Stimulated activated CD4-positive, alpha-beta T cell treated with anti-CD3 and anti-CD28 coated beads, Interleukin-2, amount 100 ng/mL, for 48 hours (primary cell): ENCODE results near the gene CLCNKA.
"Not testable (repeated sequence)": the region's sequence is repeated elsewhere in the genome, so short reads cannot be mapped to it uniquely, and the experiment has no call there.

Experiments
- DNase-seq, 2 donors: peaks; one replicate each; pipeline ENCODE4 v3.0.0-alpha.2; 2020

Gene CLCNKA

DNA sequence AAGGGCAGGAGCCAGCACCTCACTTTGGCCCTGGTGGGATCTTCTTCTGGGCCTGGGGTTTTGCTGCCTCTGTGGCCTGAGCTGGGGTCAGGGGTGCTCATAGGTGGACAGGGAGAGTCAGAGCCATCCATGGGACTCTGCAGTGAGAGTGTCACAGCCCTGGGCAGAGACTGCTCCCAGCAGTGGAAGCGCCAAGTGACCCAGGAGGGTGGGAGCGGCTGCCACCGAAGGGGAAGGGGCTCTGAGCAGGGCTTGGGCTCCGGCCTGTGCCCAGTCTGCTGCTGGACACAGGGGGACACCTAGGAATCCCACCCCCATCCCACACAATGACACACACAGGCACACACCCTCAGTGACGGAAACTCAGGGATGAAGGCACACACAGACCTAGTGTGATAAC lies 22.1 kb downstream of the CLCNKA start:
- DNase-seq, result no peak

DNA sequence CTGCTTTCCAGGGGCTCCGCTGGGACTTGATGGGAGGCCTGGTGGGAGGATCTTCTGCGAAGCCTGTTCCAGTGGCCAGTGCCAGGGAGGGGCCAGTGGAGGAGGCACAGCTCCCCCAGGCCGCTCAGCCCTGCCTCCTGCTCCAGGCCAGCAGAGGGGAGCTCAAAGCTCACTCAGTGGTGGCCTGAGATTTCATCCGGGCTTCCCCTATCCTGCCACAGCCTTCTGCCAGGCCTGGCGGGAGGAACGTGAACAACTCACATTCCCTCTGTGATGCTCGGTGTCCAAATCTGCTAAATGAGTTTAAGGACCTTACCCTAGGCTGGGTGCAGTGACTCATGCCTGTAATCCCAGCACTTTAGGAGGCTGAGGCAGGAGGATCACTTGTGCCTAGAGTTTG lies 25.0 kb downstream of the CLCNKA start:
- DNase-seq, result no peak

DNA sequence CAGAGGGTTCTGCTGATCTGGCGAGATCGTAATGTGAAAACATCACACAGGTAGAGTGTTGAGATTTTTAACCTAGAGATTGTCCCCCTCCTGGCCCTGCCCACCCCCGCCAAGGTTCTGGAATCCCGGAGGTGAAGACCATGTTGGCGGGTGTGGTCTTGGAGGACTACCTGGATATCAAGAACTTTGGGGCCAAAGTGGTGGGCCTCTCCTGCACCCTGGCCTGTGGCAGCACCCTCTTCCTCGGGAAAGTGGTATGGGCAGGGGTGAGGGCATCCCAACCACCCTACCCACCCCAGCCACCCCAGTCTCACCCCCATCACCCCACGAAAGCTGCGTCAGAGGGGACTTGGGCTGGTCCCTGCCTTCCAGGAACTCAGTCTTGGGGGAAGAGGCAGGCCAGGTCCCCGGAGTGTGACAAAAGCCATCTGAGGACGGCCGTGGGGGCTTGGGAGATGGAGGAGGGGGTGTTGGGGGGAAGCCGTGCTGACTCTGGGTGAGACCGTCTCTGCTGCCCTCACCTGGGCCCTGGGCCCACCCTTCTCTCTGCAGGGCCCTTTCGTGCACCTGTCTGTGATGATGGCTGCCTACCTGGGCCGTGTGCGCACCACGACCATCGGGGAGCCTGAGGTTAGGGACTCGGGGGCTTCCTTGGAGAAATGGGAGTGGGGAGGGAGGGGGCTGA lies 26.1 kb downstream of the CLCNKA start:
- DNase-seq, result no peak

DNA sequence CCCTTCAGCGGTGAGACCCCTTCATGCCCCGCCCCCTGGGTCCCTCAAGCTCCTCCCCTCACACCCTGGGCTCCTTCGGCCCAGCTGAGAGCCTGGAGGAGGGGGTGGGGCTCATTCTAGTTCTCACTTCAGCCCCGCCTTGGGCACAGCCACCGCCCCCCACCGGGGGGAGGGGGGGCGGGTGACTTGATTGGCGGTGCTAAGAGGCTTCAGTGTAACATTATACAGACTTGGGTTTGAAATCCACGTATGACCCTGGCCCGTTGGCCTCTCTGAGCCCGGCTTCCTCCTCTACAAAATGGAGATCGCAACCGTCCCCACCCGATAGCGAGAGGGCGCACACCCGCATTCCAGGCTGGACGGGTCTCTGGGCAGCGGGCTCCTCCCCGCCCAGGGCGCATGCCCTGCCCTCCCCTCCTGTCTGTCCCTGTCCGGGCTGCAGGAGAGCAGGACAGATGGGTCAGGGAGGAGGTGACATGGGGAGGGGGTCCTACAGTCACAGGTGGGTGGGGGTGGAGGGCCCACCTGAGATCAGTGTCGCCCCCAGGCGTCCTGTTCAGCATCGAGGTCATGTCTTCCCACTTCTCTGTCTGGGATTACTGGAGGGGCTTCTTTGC lies 26.8 kb downstream of the CLCNKA start:
- DNase-seq, result peak in 1 of 2 donors; percentile 16

DNA sequence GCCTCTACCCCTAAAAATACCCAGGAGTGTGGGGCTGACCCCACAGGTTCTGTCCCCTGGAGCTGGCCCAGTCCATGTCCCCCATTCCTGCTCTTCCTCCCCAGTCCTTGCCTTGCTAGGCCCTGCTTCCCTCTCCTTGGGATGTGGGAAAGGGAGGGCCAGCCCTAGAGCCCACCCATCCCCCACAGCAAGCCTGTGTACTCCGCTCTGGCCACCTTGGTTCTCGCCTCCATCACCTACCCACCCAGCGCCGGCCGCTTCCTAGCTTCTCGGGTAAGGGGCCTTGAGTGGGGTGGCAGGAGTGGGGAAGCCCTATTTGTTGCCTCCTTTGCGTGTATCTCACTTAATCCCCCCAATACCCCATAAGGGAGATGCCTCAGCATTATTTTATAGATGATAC lies 28.5 kb downstream of the CLCNKA start:
- no peak for DNase-seq

DNA sequence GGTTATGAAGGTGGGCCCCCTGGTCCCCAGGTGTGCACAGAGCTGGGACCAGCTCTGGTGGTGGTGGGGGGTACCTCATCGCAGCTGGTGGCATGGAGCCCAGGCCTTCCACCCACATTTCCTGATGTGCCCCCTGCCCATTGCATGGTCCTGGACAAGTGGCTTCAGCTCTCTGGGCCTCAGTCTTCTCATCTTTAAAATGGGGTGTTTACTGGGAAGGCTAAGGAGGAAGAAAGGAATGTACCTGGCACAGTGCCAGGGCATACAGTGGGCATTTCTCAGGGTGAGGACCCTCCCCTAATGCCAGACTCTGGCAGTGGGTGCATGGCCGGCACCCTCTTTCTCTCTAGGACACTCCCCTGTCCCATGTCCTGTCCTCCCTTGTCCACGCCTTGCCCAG lies 29.2 kb downstream of the CLCNKA start:
- DNase-seq, result no peak

DNA sequence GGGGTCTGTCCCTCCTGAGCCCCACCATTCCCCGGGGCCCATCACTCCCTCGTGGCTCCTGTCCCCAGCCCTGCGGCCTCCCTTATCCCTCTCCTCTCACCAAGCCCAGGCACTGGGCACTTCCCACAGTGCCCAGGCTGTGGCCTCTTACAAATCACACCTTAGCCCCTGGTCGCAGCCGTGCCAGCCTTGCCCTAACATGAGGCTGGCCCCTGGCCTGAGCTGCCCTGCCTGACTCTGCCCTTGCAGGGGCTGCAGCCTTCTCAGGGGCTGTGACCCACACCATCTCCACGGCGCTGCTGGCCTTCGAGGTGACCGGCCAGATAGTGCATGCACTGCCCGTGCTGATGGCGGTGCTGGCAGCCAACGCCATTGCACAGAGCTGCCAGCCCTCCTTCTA lies 30.1 kb downstream of the CLCNKA start:
- not testable (repeated sequence) for DNase-seq

DNA sequence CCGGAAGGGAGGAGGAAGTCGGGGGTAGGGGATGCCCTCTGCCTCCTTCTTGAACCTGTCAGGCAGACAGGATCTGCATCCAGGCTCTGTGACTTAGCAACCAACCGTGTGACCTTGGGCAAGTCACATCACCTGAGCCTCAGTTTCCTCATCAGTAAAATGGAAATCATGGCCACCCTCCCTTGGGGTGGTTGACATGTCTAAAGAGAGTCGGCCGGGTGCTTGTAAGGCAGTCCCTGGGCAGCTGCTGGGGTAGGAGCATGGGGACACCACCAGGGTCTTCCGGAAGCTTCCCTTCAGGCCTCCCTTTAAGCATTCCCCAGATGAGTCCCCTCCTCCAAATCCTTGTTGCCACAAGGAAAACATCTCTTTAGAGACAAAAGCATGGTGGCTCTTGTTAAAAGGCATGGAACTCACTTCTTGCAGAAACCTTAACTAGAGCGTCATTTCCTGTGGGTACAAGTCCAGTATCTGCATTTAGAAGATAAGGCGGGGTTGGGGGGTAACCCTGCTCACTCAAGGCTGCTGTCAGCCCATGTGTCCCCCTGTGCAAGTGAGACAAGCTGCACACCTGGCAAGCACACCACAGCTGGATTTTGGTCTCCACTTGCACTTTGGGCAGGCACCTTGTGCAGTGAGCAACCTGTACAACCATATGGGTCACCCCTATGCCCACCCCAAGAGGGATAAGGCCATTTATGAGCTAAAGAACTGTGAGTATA lies 32.1 kb downstream of the CLCNKA start:
- no peak for DNase-seq

DNA sequence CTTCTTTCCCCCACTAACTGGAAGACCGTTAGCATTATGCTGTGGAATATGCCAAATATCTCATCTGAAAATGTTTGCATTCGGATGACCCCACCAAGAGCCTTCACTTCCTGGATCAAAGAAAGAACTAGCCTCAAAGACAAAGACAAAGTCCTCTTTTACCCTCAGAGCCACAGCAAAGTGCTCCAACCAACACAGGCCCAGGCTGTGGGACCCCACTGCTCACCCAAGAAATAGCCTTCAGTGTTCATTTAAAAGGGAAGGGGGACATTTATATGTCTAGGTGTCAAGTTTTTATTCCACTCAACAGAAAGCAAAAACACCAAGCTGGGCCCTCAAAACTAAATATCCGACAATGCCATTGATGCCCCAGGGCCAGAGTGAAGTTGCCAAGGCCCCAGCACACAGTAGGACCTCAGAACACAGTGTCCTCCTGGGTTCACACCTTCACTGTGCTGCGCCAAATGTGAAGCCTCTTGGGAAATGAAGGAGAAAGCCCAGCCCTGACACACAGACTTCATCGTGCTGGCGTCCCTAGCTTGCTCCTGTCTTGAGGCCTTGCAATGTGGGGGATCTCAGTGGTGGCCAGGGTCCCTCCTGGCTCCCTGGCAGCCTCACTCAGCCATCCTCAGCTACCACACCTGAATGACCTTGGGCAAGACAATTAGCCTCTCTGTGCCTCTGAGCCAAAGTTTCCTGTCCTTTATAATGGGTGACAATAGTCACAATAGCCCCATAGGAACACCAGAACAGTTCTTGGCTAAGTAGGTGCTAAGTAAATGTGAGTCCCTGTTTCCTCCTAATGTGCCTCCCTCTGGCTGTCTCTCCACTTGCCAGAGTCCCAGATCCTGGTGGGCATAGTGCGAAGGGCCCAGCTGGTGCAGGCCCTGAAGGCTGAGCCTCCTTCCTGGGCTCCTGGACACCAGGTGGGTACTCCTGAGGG lies 33.0 kb downstream of the CLCNKA start:
- no peak for DNase-seq

DNA sequence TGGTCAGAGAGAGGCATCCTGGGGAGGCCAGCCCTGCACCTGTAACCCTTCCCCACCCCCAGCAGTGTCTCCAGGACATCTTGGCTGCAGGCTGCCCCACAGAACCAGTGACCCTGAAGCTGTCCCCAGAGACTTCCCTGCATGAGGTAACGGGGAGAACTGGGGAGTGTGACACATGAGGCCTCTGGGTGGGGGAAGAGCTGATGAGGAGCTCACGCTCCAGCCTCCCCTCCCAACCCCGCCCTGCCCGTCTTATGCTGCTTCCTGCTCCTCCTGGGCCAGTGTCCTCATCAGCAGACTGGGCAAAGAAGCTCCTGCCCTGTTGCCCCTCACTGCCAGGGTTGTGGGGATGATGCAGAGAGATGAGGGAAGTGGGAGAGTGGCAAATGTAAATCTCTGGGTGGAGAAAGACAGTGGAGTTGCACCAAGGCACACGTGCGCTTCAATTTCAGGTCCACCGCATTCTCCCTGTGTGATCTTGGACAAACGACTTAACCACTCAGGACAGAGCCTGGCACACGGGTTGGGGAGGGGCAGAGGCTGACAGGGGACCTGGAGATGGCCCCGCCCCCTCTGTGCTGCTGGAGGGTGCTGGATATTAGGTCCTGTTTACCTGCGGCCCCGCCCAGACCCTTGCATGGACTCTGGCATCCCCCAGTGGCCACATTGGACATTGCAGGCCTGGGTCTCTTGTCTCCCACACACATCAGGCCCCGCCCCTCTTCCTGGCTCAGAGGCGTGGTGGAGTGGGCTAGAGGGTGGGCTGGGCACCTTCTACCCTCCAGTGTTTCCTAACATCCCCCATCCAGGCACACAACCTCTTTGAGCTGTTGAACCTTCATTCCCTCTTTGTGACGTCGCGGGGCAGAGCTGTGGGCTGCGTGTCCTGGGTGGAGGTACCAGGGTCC lies 34.0 kb downstream of the CLCNKA start:
- DNase-seq, result peak; percentile 66 to 87

DNA sequence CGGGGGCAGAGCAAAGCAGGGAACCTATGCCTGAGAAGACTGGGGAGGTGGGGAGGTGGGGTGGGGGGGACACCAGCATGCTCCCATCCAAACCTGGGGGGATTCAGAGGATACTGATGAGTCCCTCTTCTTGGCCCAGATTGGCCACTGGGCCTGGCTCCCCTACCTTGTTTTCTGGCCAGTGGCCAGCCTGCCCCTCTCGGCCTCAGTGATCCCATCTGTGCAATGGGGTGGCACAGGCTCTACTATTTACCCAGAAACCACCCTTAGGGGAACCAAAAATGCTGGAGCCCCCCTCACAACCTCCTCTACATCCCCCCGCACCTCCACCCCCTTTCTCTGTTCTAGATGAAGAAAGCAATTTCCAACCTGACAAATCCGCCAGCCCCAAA lies 34.7 kb downstream of the CLCNKA start:
- DNase-seq, result not testable (repeated sequence)

DNA sequence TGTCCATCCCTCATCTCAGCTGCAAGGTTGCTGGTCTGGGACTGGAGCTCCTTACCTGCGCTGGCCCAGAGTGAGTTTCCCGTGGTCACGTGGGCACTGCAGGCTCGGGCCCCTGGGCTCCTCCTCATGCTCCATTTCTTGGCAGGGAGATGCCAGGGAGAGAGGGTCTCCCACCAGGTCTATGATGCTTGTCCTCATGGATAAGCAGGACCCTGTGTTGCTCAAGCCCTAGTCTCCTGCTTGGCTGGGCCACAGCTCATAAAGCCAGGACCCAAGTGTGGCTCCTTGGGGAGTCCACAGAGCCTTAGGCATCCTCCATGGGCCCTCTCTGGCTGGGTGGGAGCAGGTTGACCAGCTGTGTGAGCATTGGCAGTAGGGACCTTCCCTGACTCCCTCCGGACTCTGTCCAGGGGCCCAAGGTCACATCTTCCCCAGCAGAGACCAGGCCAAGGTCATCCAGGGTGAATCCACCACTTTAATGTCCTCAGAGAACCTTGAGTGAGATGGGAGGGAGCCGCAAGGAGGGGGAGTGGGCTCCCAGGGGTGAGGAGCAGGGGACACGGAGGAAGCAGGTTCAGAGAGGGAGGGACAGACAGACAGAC lies 35.6 kb downstream of the CLCNKA start:
- DNase-seq, result not testable (repeated sequence)

DNA sequence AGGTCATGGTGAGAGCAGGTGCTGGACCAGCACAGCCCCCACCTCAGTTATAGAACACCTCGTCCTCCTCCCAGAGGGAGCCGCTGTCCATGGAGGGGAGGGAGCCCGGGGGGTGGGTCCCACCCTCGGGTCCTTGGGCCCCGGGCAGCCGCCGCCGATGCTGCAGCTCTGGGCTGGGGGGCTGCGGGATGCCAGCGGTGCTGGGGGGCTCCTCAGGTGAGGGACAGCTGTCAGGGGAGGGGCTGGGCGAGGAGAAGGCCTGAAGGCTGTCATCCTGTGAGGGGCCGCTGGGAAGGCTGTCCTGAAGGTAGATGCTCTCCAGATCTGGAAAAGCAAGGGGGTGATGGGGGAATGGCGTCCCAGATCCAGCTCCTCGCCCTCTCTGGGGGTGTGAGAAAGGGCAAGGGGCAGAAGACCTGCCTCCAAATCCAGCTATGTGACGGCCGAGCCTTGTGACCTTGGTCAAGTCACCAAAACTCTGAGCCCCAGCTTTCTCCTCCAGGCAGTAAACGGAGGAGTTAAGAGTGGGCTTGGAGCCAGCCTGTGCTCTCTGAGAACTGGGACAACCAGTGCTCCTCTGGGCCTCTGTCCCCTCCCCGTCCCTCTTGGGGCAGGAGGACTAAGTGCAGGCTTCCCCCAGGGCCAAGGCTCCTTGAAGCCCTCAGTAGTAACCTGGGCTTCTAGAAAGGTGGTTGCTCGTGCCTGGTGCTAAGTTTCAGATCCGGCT lies 36.7 kb downstream of the CLCNKA start:
- DNase-seq, result not testable (repeated sequence)

DNA sequence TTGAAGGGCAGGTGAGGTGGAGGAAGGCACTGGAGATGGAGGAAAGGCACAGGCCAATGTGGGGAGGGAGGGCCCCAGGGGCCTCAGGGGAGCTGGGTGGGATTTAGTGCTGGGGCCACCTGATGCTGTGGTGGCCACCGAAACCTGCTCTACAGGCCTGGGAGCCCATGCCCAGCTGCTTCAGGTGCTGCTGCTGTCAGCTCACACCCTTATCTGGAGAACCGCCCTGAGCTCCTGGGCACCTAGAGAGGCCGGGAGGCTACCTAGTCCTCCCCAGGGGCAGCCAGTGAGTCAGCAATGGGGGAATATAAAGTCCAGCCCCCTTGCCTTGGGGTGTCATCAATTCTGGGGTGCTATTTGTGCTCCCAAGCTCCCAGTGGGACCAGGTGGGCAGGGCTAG lies 39.4 kb downstream of the CLCNKA start:
- DNase-seq, result no peak

DNA sequence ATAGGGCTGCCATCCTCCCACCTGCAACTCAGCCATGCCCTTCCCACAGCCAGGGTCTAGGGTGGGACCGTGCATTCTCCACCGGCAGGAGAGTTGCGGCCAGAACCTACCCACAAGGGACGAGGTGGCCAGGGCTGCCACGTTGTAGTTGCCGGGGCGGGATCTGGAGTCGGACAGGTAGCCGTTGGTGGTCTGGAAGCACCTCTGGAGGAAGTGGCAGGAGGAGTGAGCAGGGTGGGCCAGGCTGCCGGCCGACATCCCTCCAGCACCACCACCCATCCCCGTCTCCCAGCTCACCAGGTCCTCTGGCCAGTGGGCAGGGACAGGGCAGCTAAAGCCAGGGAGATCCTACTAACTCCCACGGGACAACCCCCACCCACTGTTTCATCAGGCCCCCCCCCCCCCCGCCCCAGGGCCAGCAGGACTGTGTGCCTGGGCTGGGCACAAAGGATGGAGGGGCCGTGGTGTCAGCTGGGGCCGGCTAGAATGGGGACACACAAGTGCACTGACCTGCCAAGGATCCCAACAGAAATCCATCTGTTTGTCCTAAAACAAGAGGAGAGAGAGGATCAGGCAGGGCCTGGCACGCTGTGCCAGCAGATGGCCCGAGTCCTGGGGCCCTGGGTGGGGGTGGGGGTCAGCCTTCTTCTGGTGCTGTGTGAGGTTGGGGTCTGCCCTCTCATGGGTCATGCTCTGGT lies 40.3 kb downstream of the CLCNKA start:
- DNase-seq, result not testable (repeated sequence)

DNA sequence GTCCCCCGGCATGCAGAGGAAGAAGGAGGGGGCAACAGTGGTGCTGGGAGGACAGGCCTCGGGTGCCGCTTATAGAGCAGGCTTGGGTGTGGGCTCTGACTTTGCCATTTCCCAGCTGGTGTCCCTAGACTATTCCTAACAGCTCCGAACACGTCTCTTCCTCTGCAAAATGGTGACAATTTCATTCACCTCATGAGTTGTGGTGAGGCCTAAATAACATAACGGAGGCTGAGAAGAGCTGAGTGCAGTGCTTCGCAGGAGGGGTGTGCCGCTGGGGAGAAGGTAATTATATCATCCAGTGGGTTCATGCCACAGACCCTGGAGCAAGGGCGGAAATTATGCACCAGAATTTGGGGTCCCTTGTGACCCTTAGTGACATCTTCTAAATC lies 40.8 kb downstream of the CLCNKA start:
- not testable (repeated sequence) for DNase-seq

DNA sequence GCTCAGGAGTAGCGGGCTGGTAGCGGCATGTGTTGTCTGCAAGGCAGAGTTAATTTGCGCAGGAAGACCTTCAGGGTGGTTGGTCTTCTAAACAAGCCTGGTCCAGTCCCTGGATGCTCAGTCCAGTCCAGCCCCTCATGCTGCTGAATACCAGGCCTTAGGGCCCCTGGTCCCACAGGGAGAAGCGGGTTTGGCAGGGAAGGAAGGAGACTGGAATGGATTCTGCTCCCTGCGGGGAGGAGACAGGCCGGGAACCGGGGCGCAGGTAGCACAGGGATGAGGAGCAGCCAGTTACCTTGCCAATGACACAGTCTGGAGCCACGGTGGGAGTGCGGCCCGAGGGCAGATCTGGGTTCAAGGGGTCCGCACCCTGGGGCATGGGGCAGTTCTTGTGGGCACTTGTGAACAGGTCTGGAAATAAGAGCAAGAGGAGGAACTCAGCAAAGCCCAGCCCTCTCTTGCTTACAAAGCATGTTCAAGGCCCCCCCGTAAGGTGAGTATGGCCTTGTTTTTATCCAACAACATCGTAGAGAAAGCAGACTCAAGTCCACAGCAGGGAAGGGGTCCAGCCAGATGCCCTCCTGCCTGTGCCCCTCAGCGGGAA lies 41.5 kb downstream of the CLCNKA start:
- DNase-seq, result no peak

DNA sequence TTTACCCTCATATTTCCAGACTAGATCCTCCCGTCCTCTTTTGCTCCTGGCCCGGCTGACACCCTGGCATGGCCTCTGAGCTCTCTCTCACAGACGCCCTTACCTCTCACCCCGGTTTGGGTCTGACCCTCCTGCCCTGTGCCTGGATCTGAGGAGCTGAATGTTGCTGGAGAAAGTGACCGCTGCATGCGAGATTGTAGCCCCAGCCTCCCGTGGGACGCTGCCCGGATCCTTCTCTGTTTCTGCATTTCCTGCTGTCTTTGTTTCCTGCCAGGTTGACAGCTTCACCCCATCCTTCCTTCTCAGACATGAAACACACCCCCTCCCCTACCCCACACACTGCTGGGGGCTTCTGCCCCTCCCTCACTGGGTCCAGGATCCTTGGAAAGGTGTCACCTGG lies 42.1 kb downstream of the CLCNKA start:
- no peak for DNase-seq

DNA sequence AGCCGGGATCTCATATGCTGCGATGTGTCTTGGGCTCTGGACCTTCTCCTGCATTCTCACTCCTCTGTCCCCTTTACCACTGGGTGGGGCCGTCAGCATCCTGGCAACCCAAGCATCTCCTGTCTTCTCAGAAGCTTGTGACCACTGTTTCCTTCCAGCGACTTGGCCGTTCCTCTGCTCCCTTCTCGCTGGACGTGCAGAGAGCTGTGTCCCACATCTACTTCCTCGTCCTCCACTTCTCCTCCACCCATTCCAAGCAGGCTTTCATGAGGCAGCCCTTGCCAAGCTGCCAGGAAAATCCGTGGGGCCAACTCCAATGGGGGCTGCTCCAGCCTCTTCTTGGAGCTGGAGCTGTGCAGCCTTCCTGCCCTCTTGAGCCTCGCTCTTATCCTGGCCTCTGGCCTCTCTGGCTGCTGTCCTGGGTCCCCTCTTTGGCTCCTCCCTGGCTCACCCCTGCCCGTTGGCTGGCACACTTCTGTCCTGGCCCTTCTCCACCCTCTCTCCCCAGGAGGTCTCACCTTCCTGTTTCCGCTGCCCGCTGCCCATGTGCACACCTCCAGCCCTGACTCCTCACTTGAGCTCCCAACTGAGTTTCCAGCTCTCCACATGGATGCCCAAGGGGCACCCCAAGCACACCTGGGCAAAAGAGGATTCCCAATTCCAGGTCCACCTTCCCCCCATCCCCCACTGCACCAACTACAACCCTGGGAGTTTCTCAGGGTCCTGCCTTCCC lies 42.9 kb downstream of the CLCNKA start:
- DNase-seq, result no peak
